Esophagus squamous epithelium (tissue), 5 donors: Measurements from ENCODE around the gene ALX3. TPM values are rescaled to one million over a fixed set of nuclear protein-coding genes. Genes with fewer than 3 reads are reported as not detected.

Source experiments
- DNase-seq: peaks from one replicate; lab custom pipeline; 2025; lab: John Stamatoyannopoulos, UW
- H3K27ac ChIP-seq, 4 donors: fragments of 200-600 bp; sonication (generic); one replicate each; pipeline ENCODE4 v1.5.1; 2016 to 2019; ENCODE audit warnings: mild to moderate bottlenecking in 1 of 4
- H3K27me3 ChIP-seq, 4 donors: fragments of 200-600 bp; sonication (generic); 1 replicate in 3 of 4; 2 replicates in 1 of 4; pipeline versions ENCODE4 v1.5.1 to v1.6.0; 2017 to 2021; ENCODE audit warnings: antibody characterized with exemption in 1 of 4
- H3K36me3 ChIP-seq, 3 donors: fragments of 200-600 bp; sonication (generic); one replicate each; pipeline ENCODE4 v1.5.1; 2016 to 2019
- H3K4me1 ChIP-seq, 3 donors: fragments of 200-600 bp; sonication (generic); one replicate each; pipeline ENCODE4 v1.5.1; 2017 to 2019
- H3K4me3 ChIP-seq, 4 donors: fragments of 200-600 bp; sonication (generic); 1 replicate in 3 of 4; 2 replicates in 1 of 4; pipeline ENCODE4 v1.5.1; 2016 to 2019; ENCODE audit warnings: mild to moderate bottlenecking in 2 of 4, moderate library complexity in 1 of 4
- H3K9me3 ChIP-seq, 3 donors: fragments of 200-600 bp; sonication (generic); one replicate each; pipeline ENCODE4 v1.5.1; 2016 to 2019
- CTCF ChIP-seq, 6 experiments: fragments of 450-650 bp in 4 of 6; fragments of 200-600 bp in 2 of 6; sonication (generic) in 2 of 6; IDR thresholded peaks; one replicate each; pipeline ENCODE4 v1.5.1; 2016 to 2019; ENCODE audit warnings: antibody characterized with exemption in 6 of 6, mild to moderate bottlenecking in 4 of 6, moderate library complexity in 4 of 6
- POLR2A ChIP-seq, 4 donors: fragments of 450-650 bp; IDR thresholded peaks; one replicate each; pipeline ENCODE4 v1.6.1; 2017; ENCODE audit warnings: antibody characterized with exemption in 4 of 4, mild to moderate bottlenecking in 4 of 4, moderate library complexity in 3 of 4
- WGBS, 2 donors: methylation state at CpG; one replicate each; pipeline ENCODE4 v1.1.5; 2018; 5-methylcytosine and 5-hydroxymethylcytosine counted together
- intact Hi-C: fragments of 100-400 bp; cut with DNase I; formaldehyde crosslinking; loops from one replicate; pipeline ENCODE4 v1.15.0; 2022
- total RNA-seq, 4 donors: library from RNA; depleted of rRNA; stranded (reverse); fragments of >200 nt; gene quantifications; one replicate each; pipeline ENCODE4 v1.1.0, GENCODE V29; 2016
- donor health status: DM: yes; HTN: yes; CAD: no.

The ALX3 gene
- total RNA-seq, 4 donors from 2014 or later, result 0.57 TPM; not detected in 3

DNA sequence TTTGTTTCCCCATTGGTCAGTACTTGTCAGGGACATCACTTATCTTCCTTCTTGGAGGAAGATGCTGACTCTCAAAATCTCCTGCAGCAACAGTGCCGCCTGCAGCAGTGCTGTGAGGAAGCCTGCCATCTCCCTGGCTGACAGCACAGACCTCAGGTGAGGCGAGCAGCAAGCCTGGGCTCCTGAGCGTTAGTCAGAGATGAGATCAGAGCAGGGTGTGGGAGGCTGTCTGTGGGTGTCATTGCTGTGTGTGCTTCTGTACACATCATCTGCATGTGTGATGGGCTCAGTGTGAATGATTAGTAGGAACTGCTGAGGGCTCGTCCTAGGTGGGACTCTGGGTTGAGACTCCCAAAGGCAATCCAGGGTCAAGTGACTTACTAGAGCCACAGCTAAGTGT is 29.9 kb downstream of the ALX3 start:
- DNase-seq, result no peak
- peaks cover 49 to 89% (median 52%) of the 10 kb centered on the region in 3 donors for H3K36me3 ChIP-seq
- no peak for TF ChIP-seq POLR2A (IDR thresholded peaks at IDR 0.05)
- TF ChIP-seq CTCF (IDR thresholded peaks at IDR 0.05), result no peak
- intact Hi-C loops, result no loop called here
- 50% methylated on average over 1 of the region's 4 CpGs; no CpG with 5 or more reads in 1 of the 2 donors for WGBS, 2 donors
- H3K9me3 ChIP-seq, result no peaks in the 10 kb centered on the region
- no peak overlapping the region for H3K27ac ChIP-seq
- H3K27me3 ChIP-seq, result no peaks in the 10 kb centered on the region
- H3K4me1 ChIP-seq, result peaks cover 2 to 20% (median 5%) of the 10 kb centered on the region in 3 donors
- H3K4me3 ChIP-seq, result no peak overlapping the region

GRCh38 chr1:110039641-110040040 is 30.8 kb downstream of the ALX3 start:
- TF ChIP-seq CTCF (IDR thresholded peaks at IDR 0.05) (no peak), POLR2A (IDR thresholded peaks at IDR 0.05) (no peak)
- H3K9me3 ChIP-seq, result no peaks in the 10 kb centered on the region
- intact Hi-C loops, result no loop called here
- DNase-seq, result no peak
- H3K36me3 ChIP-seq, result peaks cover 41 to 80% (median 47%) of the 10 kb centered on the region in 3 donors
- H3K27ac ChIP-seq, result no peak overlapping the region
- 83 to 90% methylated on average over 2 to 4 of the region's 4 CpGs for WGBS, 2 donors
- H3K4me3 ChIP-seq, result no peak overlapping the region
- no peaks in the 10 kb centered on the region for H3K27me3 ChIP-seq
- peaks cover 5 to 27% (median 10%) of the 10 kb centered on the region in 3 donors for H3K4me1 ChIP-seq

DNA sequence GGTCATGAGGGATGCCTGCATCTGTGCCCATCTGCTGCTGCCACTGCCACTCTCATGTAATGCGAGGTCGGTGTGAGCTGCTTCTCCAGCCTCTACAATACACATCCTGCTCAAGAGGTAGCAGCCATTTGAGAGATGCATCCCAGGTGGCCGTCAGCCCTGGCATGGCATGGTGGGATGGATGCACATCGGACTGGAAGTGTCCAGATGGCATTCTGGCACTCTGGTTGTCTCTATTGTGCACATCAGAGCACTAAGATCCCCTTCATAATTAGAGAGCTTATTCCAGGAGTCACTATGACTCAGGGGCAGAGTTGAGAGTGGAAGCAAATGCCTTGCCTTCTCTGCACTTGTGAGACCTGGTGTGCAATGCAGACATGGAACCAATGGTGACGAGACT is 32.2 kb downstream of the ALX3 start:
- Histone ChIP-seq H3K27ac (no peak overlapping the region), H3K4me3 (no peak overlapping the region), H3K27me3 (no peaks in the 10 kb centered on the region), H3K4me1 (peaks cover 10 to 34% (median 12%) of the 10 kb centered on the region in 3 donors), H3K36me3 (peaks cover 34 to 66% (median 35%) of the 10 kb centered on the region in 3 donors), H3K9me3 (no peaks in the 10 kb centered on the region)
- no peak for TF ChIP-seq POLR2A (IDR thresholded peaks at IDR 0.05)
- no peak for TF ChIP-seq CTCF (IDR thresholded peaks at IDR 0.05)
- 94 to 98% methylated on average over 4 of the region's 5 CpGs for WGBS, 2 donors
- no peak for DNase-seq
- intact Hi-C loops, result no loop called here

- Histone ChIP-seq H3K4me3 (peak overlapping the region; percentile 69 to 99 (median 86)), H3K4me1 (peaks cover 10 to 44% (median 12%) of the 10 kb centered on the region in 3 donors), H3K27me3 (no peaks in the 10 kb centered on the region), H3K27ac (peak overlapping the region; percentile 83 to 95 (median 88)), H3K9me3 (no peaks in the 10 kb centered on the region), H3K36me3 (peaks cover 15 to 36% (median 19%) of the 10 kb centered on the region in 3 donors)
- DNase-seq, result no peak
- 14 to 19% methylated on average over 7 of the region's 16 CpGs for WGBS, 2 donors
- intact Hi-C loops, result no loop called here
- no peak for TF ChIP-seq CTCF (IDR thresholded peaks at IDR 0.05)
- TF ChIP-seq POLR2A (IDR thresholded peaks at IDR 0.05), result no peak
These were observed 35.2 kb downstream of the ALX3 start for GRCh38 chr1:110035236-110035752.

DNA sequence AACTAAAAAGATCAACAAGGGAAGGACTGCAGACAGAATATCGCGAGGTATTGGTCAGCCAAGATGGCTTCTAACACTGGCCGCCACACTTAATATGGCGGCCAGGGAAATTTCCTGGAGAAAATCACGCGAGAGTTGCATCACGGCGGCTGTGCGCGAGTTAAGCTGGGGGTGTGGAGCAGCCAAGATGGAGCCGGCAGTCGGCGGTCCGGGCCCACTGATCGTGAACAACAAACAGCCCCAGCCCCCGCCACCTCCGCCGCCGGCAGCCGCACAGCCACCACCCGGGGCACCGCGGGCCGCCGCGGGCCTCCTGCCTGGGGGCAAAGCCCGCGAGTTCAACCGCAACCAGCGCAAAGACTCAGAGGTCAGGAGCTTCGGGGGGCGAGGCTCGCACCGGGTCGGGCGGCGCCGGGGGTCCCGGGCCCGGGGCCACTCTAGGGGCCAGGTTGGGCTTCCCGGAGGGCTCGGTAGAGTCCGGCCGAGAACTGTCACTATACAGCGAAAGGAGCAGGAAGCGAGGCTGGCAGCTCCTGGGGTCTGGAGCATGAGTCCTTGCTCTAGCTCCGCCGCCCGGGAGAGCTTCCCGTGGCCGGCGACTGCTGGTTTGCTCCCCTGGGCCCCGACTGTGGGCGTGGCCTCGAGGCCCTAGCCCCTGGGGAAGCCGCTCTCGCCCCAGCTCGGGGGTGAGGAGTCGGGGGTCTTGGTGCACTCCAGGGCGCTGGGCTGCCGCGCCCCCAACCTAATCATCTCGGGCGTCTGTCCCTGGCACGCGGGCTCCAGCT is 35.8 kb downstream of the ALX3 start, which contains the start of gene STRIP1:
TSS of gene STRIP1 (plus strand) at position 174 of the 785 bp plus-strand sequence. CDS start at position 188, 14 bp downstream.
- TF ChIP-seq POLR2A (IDR thresholded peaks at IDR 0.05) (peak in 3 of 4 donors; percentile 8 to 66 (median 36)), CTCF (IDR thresholded peaks at IDR 0.05) (peak in 1 of 6 experiments; percentile 19)
- Histone ChIP-seq H3K27me3 (no peaks in the 10 kb centered on the region), H3K27ac (peak within 1 kb of the TSS; percentile 83 to 95 (median 88)), H3K4me3 (peak within 1 kb of the TSS; percentile 69 to 99 (median 86)), H3K36me3 (peaks cover 13 to 30% (median 15%) of the 10 kb centered on the region in 3 donors), H3K9me3 (no peaks in the 10 kb centered on the region), H3K4me1 (peaks cover 10 to 51% (median 12%) of the 10 kb centered on the region in 3 donors)
- intact Hi-C loops, result no loop called here
- 1% methylated on average over 10 to 19 of the region's 66 CpGs for WGBS, 2 donors
- peak; percentile 65 for DNase-seq
